Lower leg skin (tissue), 4 donors: Measurements from ENCODE around the gene CAMK2B. TPM values are rescaled to one million over a fixed set of nuclear protein-coding genes. Genes with fewer than 3 reads are reported as not detected.
A peak's percentile ranks its signal among the peaks of the same experiment; 100 is the strongest.

ENCODE experiments used
- DNase-seq, 2 donors: peaks; one replicate each; pipeline ENCODE4 v3.0.0-alpha.2; 2019; ENCODE audit warnings: low spot score in 2 of 2
- H3K4me3 ChIP-seq: fragments of 200-600 bp; sonication (generic); 2 replicates; pipeline ENCODE4 v1.5.1; 2017; ENCODE audit warnings: mild to moderate bottlenecking, low read depth; ENCODE audit not compliant: poor library complexity, severe bottlenecking
- CTCF ChIP-seq, 3 donors: fragments of 450-650 bp; IDR thresholded peaks; one replicate each; pipeline ENCODE4 v1.5.1; 2016; ENCODE audit warnings: antibody characterized with exemption in 3 of 3, mild to moderate bottlenecking in 3 of 3, moderate library complexity in 2 of 3
- POLR2A ChIP-seq, 2 donors: fragments of 450-650 bp; IDR thresholded peaks; one replicate each; pipeline ENCODE4 v1.6.1; 2016 to 2017; ENCODE audit warnings: antibody characterized with exemption in 2 of 2, mild to moderate bottlenecking in 1 of 2, moderate library complexity in 1 of 2
- WGBS, 2 donors: methylation state at CpG; one replicate each; pipeline ENCODE4 v1.1.5; 2018; 5-methylcytosine and 5-hydroxymethylcytosine counted together
- intact Hi-C: fragments of 100-400 bp; cut with DNase I; formaldehyde crosslinking; loops from one replicate; pipeline ENCODE4 v1.15.0; 2023; ENCODE audit warnings: low total_unique reads
- total RNA-seq, 4 donors: library from RNA; depleted of rRNA; stranded (reverse); fragments of >200 nt; gene quantifications; one replicate each; pipeline ENCODE4 v1.1.0, GENCODE V29; 2016

The CAMK2B gene
- total RNA-seq, 4 donors from 2014 or later, result 0.04 to 2.6 (median 1.1) TPM

- TF ChIP-seq CTCF (IDR thresholded peaks at IDR 0.05) (no peak), POLR2A (IDR thresholded peaks at IDR 0.05) (no peak)
- no peak for DNase-seq
- no peak overlapping the region for H3K4me3 ChIP-seq
- intact Hi-C loops, result no loop called here
- 77 to 82% methylated on average over 7 of the region's 7 CpGs for WGBS, 2 donors
These were observed 127.9 kb downstream of the CAMK2B start for GRCh38 chr7:44197474-44197873.

GRCh38 chr7:44196450-44196872, 128.9 kb downstream of the CAMK2B start:
- WGBS, 2 donors, result 37 to 51% methylated on average over 3 of the region's 3 CpGs
- no peak overlapping the region for H3K4me3 ChIP-seq
- DNase-seq, result no peak
- TF ChIP-seq CTCF (IDR thresholded peaks at IDR 0.05) (no peak), POLR2A (IDR thresholded peaks at IDR 0.05) (no peak)
- intact Hi-C loops, result no loop called here

DNA sequence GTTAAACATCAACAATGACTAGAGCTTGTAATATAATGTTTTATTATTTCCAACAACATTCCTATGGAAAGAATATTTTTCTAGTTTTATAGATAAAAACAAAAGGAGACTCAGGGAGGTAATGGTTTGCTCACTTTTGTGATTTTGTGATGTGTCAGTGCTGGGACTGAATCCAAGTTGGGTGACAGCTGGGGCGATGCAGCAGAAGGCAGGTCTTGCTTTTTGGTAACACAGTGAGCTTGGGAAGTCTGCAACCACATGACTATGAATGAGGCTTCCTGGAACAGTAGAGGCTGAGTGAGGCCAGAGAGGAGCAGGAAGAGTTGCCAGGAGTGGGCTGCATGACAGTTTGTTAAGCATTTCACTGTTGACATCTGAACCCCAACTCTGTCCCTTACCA, 129.5 kb downstream of the CAMK2B start:
- no peak overlapping the region for H3K4me3 ChIP-seq
- intact Hi-C loops, result no loop called here
- no peak for TF ChIP-seq CTCF (IDR thresholded peaks at IDR 0.05)
- TF ChIP-seq POLR2A (IDR thresholded peaks at IDR 0.05), result no peak
- WGBS, 2 donors, result 39 to 61% methylated on average over 1 of the region's 1 CpG
- DNase-seq, result peak in 1 of 2 donors; percentile 20

- TF ChIP-seq POLR2A (IDR thresholded peaks at IDR 0.05) (no peak), CTCF (IDR thresholded peaks at IDR 0.05) (no peak)
- DNase-seq, result peak in 1 of 2 donors; percentile 53
- WGBS, 2 donors, result 85 to 86% methylated on average over 3 of the region's 3 CpGs
- intact Hi-C loops, result no loop called here
- no peak overlapping the region for H3K4me3 ChIP-seq
These were observed 130.7 kb downstream of the CAMK2B start for GRCh38 chr7:44194562-44195145.

- no peak overlapping the region for H3K4me3 ChIP-seq
- WGBS, 2 donors, result 44 to 52% methylated on average over 2 of the region's 2 CpGs
- TF ChIP-seq CTCF (IDR thresholded peaks at IDR 0.05), result no peak
- TF ChIP-seq POLR2A (IDR thresholded peaks at IDR 0.05), result no peak
- intact Hi-C loops, result no loop called here
- peak in 1 of 2 donors; percentile 13 for DNase-seq
These were observed 131.3 kb downstream of the CAMK2B start for GRCh38 chr7:44194069-44194468.
